GM19452 (cell line): Measurements from ENCODE around the gene GPNMB.
A peak's percentile ranks its signal among the peaks of the same experiment; 100 is the strongest.
"Not testable (repeated sequence)": the region's sequence is repeated elsewhere in the genome, so short reads cannot be mapped to it uniquely, and the experiment has no call there.

ENCODE experiments used
- ATAC-seq: cut with Tn5 transposase; IDR thresholded peaks from one replicate; pipeline ENCODE4 v1.9.1; 2021; ENCODE audit not compliant: unreplicated experiment

Gene GPNMB

GRCh38 chr7:23298885-23299769, 52.6 kb downstream of the GPNMB start, which contains the start of gene MALSU1:
TSS of gene MALSU1 (plus strand) at chr7:23299339. CDS start at chr7:23299353, 14 bp downstream.
- ATAC-seq = peak; percentile 99

GRCh38 chr7:23299770-23300300, 53.3 kb downstream of the GPNMB start:
- no peak for ATAC-seq

DNA sequence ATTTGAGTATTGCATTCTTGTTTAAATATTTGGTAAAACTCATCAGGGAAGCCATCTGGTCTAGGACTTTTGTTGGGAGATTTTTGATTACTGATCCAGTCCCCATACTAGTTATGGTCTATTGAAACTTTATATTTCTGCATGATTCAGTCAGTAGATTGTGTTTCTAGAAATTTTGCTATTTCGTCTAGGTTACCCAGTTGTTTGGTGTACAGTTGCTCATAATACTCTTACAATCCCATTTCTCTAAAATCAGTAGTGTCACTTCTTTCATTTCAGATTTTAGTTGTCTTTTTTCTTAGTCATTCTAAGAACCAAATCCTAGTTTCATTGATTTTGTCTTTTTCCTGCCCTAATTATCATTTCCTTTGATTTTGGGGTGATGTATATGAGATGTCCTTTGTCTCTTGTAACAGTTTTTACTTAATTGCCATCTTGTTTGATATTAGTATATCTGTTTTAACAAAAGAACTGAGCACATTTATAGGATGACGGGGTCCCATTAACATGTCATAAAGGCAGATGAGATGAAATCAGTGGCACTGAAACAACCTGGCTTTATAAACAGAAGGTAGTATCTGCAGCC, 60.5 kb downstream of the GPNMB start:
- no peak for ATAC-seq

DNA sequence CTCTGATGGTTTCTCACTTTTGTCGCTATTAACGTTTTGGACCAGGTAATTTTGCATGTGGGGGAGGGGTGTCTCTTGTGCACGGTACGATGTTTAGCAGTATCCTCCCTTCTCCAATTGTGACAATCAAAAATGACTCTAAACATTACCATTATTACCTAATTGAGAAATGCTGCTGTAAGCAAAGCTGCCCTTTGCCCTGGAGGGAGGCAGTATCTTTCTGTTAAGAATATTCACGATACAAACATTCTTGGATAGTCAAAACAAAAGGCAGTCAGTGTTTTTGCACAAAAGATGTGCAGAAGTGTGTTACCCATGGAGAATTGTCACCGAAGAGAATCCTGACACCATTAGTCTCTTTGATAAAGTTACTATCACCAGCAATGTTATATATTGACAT, 62.2 kb downstream of the GPNMB start:
- ATAC-seq = no peak

DNA sequence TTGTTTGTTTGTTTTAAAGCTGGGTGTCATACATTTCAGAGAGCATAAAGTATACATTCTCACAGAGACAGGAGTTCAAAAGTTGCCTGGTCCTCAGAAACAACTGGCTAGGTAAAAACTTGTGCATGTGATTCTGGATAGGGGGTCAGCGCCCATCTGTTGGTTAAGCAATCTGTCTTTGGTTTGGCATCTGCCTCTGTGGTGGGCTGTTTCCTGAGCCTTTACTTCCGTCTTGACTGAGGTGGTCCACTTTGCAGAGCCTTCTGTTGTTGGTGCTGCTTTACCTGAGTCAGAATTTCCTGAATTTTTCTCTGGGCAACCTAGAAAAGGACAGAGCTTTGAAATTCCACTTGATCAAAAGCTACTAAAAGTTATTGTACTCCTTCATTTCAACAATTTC, 65.6 kb downstream of the GPNMB start:
- ATAC-seq = not testable (repeated sequence)

GRCh38 chr7:23315366-23315765, 68.8 kb downstream of the GPNMB start:
- ATAC-seq = no peak
